WTC11 (cell line): ENCODE data around the gene SMC2.

ENCODE experiments used
- ATF3 ChIP-seq: sonication (generic); formaldehyde crosslinking; conservative IDR thresholded peaks from 2 replicates; pipeline ENCODE4 v1.8.1; 2022; ENCODE audit warnings: mild to moderate bottlenecking, missing genetic modification reagents
- CTCF ChIP-seq: fragments of 200-600 bp; IDR thresholded peaks from 2 replicates; pipeline ENCODE4 v1.8.0; 2022; ENCODE audit warnings: antibody characterized with exemption
- ESRRA ChIP-seq: sonication (generic); formaldehyde crosslinking; IDR thresholded peaks from 2 replicates; pipeline ENCODE4 v1.8.1; 2022; ENCODE audit warnings: mild to moderate bottlenecking, missing genetic modification reagents, borderline replicate concordance
- MAX ChIP-seq: sonication (generic); formaldehyde crosslinking; IDR thresholded peaks from 2 replicates; pipeline ENCODE4 v1.8.0; 2022; ENCODE audit warnings: mild to moderate bottlenecking, missing genetic modification reagents
- NFYB ChIP-seq: sonication (generic); formaldehyde crosslinking; conservative IDR thresholded peaks from 2 replicates; pipeline ENCODE4 v1.8.0; 2022; ENCODE audit warnings: low read depth, missing genetic modification reagents
- SP1 ChIP-seq: sonication (generic); formaldehyde crosslinking; conservative IDR thresholded peaks from 2 replicates; pipeline ENCODE4 v1.8.1; 2022; ENCODE audit warnings: missing genetic modification reagents
- ZBTB21 ChIP-seq: sonication (generic); formaldehyde crosslinking; IDR thresholded peaks from 2 replicates; pipeline ENCODE4 v1.8.1; 2023; ENCODE audit warnings: mild to moderate bottlenecking, missing genetic modification reagents, borderline replicate concordance

- TF ChIP-seq CTCF, result no peak
- no peak for TF ChIP-seq MAX
- no peak for TF ChIP-seq NFYB (CRISPR knock-in tag)
- TF ChIP-seq ESRRA (CRISPR knock-in tag), result no peak
- TF ChIP-seq SP1 (CRISPR knock-in tag), result no peak
- no peak for TF ChIP-seq ZBTB21 (CRISPR knock-in tag)
- no peak for TF ChIP-seq ATF3
Measured at GRCh38 chr9:104068546-104068945, 25.6 kb upstream of the SMC2 start.
